Measurements from ENCODE around the gene TULP1.
A peak's percentile ranks its signal among the peaks of the same experiment; 100 is the strongest.
"Not testable (repeated sequence)": the region's sequence is repeated elsewhere in the genome, so short reads cannot be mapped to it uniquely, and the experiment has no call there.

Gene TULP1

DNA sequence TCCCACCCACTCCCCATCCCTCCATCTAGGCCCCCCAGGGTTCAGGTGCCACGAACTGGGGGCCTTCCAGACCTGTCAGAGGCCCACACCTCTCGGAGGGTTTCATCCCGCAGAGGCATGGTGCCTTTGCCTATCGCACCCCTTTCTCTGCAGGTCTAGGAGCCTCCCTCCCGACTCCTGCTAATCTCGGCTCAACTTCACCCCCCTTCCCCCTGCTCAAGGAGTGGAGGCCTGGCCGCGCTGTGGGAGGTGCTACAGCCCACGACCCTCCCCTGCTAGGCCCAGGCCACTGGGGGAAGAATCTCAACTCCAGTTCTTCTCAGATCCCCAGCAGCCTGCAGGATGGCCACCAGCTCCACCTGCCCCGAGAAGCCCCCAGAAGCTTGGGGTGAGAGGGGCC, at the start of gene TULP1:
TSS of gene TULP1 (minus strand) at position 157 of the 400 bp plus-strand sequence. CDS start at position 119, 38 bp downstream.
- DNase-seq, result no peak

DNA sequence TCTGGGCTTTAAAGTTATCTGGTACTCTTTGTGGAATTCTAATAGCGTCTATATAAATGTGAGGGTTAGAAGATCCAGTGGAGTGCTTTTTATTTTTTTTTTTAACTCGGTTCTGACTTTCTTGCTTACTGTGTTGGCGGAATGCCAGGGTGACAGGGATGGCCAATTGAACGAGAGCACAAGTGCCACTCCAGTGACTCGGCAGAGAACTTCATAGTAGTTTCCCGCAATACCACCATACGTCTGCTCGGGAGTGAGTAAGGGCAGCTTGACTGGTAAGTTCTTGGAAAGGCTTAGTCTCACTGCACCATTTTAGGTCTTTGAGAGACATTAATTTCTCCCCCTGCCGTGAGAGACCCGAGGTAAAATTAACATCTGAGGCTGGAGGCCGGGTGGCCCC, 49.4 kb upstream of the TULP1 start:
- DNase-seq, result no peak

DNA sequence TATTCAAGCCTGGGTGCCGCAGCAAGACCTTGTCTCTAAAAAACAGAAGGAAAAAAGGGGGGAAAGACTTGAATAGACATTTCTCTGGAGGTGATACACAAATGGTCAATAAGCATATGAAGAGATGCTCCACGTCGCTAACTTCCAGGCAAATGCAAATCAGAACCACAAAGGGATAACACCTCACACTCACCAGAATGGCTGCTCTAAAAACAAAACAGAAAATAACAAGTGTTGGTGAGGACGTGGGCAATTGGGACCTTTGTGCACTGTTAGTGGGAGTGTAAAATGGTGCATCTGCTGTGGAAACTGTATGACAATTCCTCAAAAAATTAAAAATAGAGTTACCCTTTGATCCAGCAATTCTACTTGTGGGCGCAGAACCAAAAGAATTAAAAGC, 48.4 kb upstream of the TULP1 start:
- DNase-seq, result no peak

DNA sequence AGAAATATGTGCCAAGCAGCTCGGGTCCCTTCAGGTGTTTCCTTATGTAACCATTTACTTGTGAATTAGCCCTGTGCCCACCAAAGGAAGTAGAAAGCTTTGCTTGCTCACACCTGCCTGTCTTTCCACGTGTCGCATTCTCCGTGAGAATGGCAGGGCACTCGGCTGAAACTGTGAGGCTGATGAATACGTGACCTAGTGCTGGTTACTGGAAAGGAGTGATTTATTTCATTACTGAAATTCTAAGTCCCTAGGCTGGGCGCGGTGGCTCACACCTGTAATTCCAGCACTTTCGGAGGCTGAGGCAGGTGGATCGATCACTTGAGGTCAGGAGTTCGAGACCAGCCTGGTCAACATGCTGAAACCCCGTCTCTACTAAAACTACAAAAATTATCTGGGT, 45.9 kb upstream of the TULP1 start:
- no peak for DNase-seq

DNA sequence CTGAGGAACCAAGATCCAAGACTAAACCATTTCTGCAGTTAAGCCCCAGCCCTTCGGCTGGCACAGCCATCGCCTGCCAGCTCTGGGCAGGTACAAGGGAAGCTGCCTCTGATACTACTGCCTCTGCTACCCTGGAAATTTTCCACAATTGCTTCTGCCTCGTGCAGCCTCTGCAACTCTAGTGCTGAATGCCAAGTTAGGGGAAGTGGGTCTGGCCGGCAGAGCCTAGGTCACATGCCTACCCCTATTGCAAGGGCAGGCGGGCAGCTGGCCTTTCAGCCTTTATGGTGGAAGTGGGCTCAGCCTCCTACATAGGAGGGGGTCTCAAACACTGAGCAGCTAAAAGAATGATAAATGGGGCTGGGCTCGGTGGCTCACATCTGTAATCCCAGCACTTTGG, 44.5 kb upstream of the TULP1 start:
- DNase-seq, result no peak

DNA sequence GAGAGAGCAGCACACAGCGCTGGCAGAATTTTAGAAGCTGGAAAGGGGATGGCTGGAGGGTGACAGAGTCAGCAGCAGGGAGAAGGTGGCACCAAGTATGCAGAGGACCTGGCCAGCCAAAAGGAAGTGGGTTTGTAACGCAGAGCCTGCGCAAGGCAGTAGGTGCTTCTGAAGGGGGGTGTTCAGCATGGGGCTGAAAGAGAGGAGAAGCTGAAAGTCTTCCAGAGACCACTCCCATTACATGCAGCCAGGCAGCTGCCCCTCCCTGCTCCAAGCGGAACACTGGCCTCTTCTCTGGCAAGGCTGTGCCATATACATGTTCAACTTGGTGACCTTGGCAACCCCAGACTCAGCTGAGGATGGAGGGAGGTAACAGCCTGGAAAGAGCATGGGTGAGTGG, 42.1 kb upstream of the TULP1 start:
- no peak for DNase-seq

DNA sequence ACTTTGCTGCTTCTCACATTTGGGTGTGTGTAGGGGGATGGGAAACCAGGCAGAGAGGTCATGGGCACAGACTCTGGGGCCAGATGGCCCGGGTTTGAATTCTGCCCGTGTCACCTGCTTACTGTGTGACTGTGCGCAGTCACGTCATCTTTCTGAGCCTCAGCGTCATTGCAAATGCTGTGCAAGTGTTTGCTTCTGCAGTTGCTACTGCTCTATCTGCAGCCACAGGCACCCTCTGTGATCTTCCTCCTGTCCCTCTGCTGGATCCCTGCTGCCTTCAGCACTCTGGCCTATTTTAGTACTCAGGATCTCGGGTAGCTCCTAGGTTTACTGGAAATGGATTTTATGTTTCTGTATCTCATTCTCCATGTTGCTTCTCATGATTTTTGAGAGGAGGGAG, 40.6 kb upstream of the TULP1 start:
- DNase-seq, result no peak

DNA sequence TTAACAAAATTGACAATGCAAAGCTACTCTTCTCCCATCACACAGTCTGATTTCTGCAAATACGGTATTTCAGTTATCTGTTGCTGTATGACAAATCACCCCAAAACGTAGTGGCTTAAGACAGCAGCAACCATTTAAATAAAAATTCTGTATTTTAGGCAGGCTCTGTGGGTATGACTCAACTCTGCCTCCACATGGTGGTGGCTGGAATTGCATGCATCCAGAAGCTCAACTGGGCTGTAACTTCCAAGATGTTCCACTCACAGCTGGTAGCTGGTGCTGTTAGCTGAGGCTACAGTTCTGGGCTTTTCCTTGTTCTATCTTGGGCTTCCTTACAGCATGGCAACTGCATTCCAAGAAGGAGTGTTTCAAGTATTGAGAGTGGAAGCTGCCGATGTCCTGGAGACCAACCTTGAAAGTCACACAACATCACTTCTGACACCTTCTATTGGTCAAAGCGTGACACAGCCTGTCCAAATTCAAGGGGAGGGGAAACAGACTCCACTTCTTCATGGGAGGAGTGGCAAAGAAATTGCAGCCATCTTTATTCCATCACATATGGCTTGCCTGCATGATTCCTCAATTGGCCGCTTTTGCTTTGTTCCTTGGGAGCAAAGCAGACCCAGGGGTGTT, 39.7 kb upstream of the TULP1 start:
- no peak for DNase-seq

DNA sequence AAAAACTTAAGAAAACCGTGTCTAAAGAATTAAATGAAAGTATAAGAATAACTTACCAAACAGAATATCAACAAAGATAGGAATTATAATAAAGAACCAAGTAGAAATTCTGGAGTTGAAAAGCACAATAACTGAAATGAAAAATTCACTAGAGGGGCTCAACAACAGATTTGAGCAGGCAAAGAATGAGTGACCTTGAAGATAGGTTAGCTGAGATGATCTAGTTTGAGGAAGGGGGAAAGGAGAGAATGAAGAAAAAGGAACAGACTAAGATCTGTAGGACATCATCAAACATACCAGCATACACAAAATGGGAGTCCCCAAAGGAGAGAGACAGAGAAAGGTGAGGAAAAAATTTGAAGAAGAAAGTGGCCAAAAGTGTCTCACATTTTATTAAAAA, 37.7 kb upstream of the TULP1 start:
- DNase-seq, result no peak

DNA sequence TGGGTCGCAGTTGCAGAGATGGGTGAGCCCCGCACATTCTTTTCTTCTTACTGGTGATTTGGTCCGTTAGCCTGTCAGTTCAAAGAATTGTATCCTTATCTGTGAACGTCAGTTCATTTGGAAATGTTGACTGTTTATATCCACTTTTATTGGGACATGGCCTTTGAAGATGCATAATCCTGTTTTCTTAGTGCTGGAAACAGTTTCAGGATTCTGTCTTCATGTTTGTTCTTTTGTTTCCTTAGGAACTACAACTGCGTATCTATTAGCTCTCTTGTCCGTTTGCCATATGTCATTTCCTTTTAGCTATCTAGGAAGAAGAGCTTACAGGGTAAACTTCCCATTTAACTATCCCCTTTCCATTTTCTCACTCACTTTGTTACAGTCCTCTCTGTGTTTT, 35.0 kb upstream of the TULP1 start:
- DNase-seq, result no peak

DNA sequence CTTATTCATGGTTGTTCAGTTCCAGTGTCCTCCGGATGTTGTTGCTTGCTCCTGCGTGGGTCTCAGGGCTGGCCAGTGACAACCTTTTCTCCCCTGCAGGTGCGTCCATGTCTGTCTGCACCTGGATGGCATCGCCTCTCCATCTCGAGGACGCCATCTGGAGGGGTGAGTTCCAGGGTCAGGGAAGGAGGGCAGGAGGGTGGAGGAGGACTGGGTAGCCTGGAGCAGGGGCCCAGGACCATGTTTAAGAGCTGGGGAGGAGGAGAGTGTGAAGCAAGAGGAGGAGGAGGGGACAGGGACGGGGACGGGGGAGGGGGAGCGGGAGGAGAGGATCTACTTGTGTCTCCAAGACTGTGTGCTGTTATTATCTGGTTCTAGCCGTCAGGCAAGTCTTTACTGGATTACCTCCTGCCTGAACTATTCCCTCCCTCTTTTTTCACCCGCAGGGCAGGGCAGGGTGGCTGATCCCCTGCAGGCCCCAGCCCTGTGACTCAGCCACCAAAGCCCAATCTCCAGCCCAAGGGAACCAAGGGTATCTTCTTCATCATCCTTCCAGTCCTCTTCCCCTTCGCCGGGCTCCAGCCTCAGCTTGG, 32.2 kb upstream of the TULP1 start:
- no peak for DNase-seq

DNA sequence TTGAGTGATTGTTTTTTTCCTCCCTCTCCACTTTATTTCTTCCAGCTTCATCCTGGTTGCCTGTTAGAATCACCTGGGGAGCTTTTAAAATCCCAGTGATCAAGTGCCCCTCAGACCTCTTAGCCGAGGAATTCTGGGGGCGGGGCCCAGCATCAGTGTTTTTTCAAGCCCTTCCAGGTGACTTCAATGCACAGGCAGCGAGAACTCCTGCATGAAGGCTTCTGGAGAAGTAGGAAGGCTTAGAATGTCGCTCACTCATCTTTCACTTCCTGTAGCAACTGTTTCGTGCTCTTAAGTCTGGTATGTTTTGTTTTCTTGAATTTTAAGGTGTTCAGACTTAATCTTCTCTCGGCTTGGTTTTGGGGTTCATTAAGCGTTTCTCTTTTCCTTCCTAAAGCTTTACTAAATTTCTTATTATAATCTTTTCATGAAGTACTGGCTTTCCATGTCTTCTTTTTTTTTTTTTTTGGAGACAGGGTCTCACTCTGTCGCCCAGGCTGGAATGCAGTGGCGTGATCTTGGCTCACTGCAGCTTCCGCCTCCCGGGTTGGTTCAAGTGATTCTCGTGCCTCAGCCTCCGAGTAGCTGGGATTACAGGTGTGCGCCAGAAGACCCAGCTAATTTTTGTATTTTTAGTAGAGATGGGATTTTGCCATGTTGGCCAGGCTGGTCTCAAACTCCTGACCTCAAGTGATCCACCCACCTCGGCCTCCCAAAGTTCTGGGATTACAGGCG, 30.9 kb upstream of the TULP1 start:
- DNase-seq, result no peak

DNA sequence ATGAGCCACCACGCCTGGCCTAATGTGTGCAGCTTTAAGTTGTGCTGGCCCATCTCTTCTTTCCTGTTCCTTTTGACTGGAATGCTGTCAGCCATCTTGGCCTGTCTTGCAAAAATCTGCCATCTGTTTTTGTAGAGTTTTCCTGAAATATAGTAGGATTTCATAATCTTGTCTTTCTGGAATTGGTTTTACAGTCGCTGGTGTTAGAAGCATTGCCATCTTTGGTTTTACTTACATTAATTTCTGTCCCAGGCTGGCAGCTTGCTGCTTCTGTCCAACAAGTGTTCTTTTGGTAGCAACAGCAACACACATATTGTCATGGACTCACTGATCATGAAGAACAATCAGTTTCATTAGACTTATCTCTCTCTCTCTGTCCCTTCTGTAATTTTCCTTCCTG, 29.1 kb upstream of the TULP1 start:
- DNase-seq, result no peak

DNA sequence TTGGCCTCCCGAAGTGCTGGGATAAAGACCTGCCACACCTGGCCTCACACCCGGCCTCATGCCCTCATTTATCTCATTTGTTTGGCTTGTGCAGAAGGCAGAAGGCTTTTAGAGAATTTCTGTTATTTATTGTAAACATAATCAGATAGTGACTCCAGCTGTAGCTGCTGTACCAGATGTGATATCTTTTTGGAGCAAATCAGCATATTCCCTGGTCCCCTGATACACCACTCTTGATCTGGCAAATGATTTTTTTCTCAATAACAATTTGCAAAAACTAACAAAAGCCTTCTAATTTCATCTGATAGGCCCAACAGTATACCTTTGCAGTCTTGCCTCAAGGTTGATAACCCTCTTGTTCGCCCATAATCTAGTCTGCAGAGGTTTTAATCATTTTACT, 26.5 kb upstream of the TULP1 start:
- DNase-seq, result no peak

DNA sequence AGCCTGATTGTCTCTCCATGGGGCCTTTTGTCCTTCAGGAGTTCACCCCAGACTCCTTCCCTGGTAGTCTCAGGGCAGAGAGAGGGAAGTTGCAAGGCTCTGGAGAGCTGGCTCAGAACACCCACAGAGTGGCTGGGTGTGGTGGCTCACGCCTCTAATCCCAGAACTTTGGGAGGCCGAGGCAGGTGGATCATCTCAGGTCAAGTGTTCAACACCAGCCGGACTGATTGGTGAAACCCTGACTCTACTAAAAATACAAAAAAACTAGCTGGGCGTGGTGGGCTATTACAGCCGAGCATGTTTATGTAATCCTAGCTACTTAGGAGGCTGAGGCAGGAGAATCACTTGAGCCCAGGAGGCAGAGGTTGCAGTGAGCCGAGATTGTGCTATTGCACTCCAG, 23.2 kb upstream of the TULP1 start:
- not testable (repeated sequence) for DNase-seq

DNA sequence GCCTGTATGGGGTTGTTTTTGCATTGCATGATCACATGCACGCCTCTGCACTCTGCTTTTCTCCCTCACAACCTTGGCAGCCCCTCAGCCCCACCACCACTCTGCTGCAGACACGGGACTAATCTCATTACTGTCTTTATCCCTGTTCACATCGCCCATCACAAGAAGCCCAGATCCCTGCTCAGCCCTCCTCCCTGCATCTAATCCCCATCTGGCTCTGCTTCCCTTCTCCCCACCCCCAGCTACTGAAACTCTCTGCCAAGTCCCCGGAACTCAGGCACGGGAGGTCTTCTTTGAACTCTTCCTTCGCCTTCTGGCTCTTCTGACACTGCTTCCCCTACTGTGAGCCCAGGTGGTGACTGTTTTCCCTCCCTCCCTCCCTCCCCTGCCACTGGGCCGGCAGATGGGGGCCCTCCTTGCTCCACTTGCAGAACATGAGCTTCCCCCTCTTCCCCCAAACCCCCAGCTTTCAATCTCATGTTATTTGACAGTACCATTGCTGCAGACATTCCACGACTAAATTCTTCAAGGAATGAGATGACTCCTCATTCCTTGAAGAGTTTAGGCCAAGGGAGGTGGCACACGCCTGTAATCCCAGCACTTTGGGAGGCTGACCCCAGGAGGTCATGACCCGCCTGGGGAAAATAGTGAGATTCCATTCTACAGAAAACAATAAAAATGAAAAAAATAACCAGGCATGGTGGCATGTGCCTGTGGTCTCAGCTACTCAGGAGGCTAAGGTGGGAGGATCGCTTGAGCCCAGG, 21.9 kb upstream of the TULP1 start:
- no peak for DNase-seq

DNA sequence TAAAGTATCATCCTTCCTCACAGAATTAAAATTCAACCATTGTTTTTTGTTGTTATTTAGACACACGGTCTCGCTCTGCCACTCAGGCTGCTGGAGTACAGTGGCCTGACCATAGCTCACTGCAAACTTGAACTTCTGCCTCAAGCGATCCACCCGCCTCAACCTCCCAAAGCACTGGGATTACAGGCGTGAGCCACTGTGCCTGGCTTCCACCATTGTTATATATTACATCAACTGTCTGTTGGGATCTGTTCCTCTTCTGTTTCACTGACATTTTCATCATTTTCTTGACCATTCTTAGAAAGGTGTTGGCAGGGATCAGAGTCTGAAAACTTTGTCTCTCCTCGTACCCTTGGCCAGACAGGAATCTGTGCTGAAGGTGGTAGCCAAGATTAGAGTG, 21.3 kb upstream of the TULP1 start:
- no peak for DNase-seq

DNA sequence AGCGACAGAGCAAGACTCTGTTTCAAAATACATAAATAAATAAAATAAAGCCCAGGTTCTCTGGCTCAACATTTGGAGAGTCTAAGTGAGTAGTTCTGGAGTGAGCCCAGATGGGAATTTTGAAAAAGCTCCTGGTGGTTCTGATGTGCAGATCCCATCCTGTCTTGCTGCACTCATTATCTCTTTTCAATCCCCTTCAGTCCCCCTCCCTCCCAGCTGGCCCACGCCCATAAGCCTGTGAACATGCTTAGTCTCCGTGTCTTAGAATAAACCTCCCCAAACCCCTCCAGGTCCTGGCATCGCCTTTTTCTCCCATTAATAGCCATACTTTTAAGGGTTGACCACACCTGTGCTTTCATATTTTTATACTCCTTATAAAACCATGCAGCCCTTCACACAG, 19.4 kb upstream of the TULP1 start:
- no peak for DNase-seq

DNA sequence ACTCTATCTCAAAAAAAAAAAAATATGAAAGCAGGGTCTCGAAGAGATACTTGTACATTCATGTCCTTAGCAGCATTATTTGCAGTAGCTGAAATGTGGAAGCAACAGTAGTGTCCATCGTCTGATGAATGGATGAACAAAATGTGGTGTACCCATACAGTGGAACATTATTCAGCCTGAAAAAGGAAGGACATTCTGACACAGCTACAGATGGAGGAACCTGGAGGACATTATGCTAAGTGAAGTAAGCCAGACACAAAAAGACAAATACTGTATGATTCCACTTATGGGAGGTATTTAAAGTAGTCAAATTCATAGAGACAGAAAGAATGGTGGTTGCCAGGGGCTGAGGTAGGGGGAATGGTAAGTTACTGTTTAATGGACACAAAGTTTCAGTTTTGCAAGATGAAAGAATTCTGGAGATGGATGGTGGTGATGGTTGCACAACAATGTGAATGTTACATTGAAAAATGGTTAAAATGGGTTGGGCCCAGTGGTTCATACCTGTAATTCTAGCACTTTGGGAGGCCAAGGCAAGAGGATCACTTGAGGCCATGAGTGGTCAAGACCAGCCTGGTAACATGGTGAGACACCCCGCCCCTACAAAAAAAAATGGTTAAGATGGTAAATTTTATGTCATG, 11.8 kb upstream of the TULP1 start:
- DNase-seq, result no peak

DNA sequence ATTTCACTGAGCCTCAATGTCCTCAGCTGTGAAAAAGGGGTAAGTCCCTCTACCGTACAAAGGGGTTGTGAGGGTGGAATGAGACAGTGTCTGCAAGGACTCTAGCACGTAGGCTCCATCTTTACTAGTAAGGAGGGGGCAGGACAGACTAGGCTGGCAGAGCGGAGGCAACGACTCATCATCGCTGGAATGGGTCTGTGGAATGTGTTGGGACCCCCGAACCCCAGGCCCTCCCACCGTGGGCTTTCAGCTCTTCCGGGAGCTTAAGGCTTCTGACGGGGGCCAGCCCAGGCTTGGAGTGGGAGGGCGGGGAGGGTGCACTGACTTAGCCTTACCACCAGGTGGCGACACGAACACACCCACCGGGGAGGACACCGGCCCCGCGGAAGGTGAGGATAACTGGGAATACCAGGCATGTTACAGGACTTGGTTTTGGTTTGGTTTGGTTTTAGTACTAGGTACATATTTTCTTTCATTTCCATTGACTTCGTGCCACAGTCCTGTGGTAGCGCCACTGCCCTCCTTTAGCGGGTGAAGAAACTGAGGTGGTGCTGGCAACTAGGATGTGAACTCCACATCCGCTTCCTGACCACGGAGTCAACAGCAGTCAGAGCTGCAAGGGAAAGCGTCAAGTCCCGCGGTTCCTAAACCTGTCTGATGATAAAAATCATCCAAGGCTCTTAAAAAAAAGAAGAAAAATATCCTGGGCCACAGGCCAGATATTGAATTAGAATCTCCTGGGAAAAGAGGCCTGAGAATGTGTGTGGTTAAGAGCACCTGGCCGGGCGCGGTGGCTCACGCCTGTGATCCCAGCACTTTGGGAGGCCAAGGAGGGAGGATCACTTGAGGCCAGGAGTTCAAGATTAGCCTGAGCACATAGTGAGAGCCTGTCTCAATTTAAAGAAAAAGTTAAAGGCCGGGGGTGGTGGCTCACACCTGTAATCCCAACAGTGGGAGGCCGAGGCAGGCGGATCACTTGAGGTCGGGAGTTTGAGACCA, 10.3 kb upstream of the TULP1 start:
- DNase-seq, result peak; percentile 44

DNA sequence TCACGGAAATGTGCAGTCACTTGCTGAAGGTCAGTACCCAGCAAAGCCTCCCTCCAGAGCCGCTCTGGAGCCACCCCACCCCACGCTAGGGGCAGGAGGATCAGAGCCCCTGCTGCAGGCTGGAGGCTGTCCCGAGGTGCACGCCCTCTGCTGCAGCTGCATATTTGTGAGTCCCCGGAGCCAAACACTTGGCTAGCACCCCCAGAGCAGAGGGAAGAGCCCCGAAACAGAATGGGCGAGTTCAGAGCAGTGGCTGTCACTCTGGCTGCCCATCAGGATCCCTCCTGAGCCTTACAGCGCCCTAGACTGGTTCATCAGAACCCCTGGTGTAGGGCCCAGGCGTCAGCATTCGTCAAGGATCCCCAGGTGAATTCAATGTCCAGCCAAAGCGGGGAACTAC, 9.5 kb upstream of the TULP1 start:
- DNase-seq, result no peak

DNA sequence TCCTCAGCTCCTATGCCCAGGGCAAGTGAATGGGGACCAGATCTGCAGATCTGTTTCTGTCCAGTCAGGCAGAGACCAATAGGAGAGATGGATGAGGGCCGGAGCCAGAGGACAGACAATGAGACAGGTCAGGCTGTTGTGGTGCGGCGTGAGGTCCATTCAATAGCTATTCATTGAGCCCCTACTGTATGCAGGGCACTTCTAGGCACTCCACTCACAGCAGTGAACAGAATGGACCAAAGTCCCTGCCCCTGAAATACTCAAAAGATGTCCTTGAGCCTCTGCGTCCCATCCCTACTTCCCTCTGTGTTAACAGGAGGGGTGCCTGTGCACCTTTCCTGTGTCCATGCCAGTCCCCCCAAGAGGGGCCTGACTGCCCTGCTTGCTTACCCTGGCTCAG, 8.5 kb upstream of the TULP1 start:
- DNase-seq, result no peak

Data from NCI-H2227 treated with DMSO at 0.1 percent for 48 hours (cell line).